Sigmoid colon (tissue), 4 donors: ENCODE data around the gene KIAA0040.

ENCODE experiments used
- CTCF ChIP-seq, 4 experiments: fragments of 450-650 bp in 3 of 4; fragments of 200-600 bp in 1 of 4; IDR thresholded peaks; one replicate each; pipeline ENCODE4 v1.5.1; 2016 to 2019; ENCODE audit warnings: antibody characterized with exemption in 4 of 4, mild to moderate bottlenecking in 3 of 4, moderate library complexity in 2 of 4
- EP300 ChIP-seq, 4 donors: sonication (generic); formaldehyde crosslinking; IDR thresholded peaks; one replicate each; pipeline ENCODE4 v1.6.1; 2017; ENCODE audit warnings: antibody characterized with exemption in 4 of 4
- POLR2A ChIP-seq, 2 donors: fragments of 450-650 bp; IDR thresholded peaks; one replicate each; pipeline ENCODE4 v1.6.1; 2016; ENCODE audit warnings: antibody characterized with exemption in 2 of 2, mild to moderate bottlenecking in 2 of 2, moderate library complexity in 2 of 2
- POLR2AphosphoS5 ChIP-seq, 4 donors: sonication (generic); formaldehyde crosslinking; IDR thresholded peaks; one replicate each; pipeline ENCODE4 v1.6.1; 2017; ENCODE audit warnings: antibody characterized with exemption in 4 of 4

GRCh38 chr1:175129644-175129996 is 63.0 kb downstream of the KIAA0040 start:
- TF ChIP-seq EP300 (IDR thresholded peaks at IDR 0.05) (no peak), CTCF (IDR thresholded peaks at IDR 0.05) (no peak), POLR2A (IDR thresholded peaks at IDR 0.05) (no peak), POLR2AphosphoS5 (IDR thresholded peaks at IDR 0.05) (no peak)
